GM12864 (cell line): ENCODE data around the gene ABI2.

Source experiments
- DNase-seq: peaks from one replicate; pipeline ENCODE4 v3.0.0-alpha.2; 2011; ENCODE audit warnings: low read depth
- H3K4me3 ChIP-seq: 2 replicates; pipeline ENCODE4 v1.5.1; 2011; ENCODE audit warnings: mild to moderate bottlenecking, low read depth, low read length, control low read depth
- TF ChIP-seq, protein P1 (sequence below): IDR thresholded peaks from 2 replicates; pipeline ENCODE4 v1.5.1; 2011; ENCODE audit warnings: low read depth, mild to moderate bottlenecking, moderate library complexity, low read length, control low read depth, inconsistent platforms; ENCODE audit errors: missing control alignments

ABI2 gene

DNA sequence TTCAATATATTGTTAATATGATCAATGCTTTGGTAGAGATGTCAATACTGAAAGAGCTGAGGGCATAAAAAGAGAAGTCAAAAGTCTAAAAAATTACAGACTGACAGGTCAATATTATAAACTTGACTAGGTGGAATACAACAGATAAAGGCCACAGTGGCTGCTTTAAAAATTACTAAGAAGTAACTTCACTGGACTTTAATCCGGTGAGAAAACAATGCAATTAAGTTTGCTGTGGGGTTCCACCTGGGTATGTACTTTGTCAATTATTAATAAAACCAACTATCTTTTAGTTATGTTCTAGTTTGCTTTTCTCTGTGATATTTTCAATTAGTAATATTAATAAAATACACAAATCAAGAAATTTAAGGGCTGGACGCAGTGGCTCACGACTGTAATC is 162.2 kb downstream of the ABI2 start:
- no peak overlapping the region for H3K4me3 ChIP-seq
- DNase-seq, result no peak
- TF ChIP-seq, protein P1, sequence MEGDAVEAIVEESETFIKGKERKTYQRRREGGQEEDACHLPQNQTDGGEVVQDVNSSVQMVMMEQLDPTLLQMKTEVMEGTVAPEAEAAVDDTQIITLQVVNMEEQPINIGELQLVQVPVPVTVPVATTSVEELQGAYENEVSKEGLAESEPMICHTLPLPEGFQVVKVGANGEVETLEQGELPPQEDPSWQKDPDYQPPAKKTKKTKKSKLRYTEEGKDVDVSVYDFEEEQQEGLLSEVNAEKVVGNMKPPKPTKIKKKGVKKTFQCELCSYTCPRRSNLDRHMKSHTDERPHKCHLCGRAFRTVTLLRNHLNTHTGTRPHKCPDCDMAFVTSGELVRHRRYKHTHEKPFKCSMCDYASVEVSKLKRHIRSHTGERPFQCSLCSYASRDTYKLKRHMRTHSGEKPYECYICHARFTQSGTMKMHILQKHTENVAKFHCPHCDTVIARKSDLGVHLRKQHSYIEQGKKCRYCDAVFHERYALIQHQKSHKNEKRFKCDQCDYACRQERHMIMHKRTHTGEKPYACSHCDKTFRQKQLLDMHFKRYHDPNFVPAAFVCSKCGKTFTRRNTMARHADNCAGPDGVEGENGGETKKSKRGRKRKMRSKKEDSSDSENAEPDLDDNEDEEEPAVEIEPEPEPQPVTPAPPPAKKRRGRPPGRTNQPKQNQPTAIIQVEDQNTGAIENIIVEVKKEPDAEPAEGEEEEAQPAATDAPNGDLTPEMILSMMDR, result no peak

DNA sequence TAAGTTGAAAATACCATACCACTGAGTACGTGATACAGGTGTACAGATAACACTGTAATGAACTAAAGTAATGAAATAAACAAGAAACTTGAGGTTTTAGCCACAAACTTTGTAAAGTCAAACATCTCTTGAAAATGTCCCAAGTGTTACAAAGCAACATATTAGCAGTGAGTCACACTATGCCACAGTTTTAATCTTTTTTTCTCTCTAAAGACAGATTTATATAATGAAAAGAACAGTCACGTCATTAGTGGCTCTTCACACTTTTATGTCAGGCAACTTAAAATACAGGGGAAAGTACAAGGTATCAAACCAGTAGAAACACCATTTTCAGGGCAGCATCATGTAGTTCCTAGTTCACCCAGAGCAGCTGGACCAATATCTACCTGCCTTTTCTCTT is 164.8 kb downstream of the ABI2 start:
- no peak overlapping the region for H3K4me3 ChIP-seq
- TF ChIP-seq, protein P1, result no peak
- DNase-seq, result no peak
